Coronary artery (tissue), 2 donors: ENCODE results near the gene USH1G.

Source experiments
- DNase-seq: peaks from one replicate; pipeline ENCODE4 v3.0.0-alpha.2; 2017; ENCODE audit warnings: low spot score
- H3K27ac ChIP-seq, 2 donors: fragments of 200-600 bp; sonication (generic); one replicate each; pipeline ENCODE4 v1.5.1; 2016 to 2019
- H3K4me3 ChIP-seq: fragments of 200-600 bp; sonication (generic); 2 replicates; pipeline ENCODE4 v1.5.1; 2016; ENCODE audit warnings: mild to moderate bottlenecking, moderate library complexity
- TF ChIP-seq, protein P1 (sequence below): fragments of 200-600 bp; sonication (generic); IDR thresholded peaks from one replicate; pipeline ENCODE4 v1.5.1; 2019; ENCODE audit warnings: antibody characterized with exemption

Gene USH1G

DNA sequence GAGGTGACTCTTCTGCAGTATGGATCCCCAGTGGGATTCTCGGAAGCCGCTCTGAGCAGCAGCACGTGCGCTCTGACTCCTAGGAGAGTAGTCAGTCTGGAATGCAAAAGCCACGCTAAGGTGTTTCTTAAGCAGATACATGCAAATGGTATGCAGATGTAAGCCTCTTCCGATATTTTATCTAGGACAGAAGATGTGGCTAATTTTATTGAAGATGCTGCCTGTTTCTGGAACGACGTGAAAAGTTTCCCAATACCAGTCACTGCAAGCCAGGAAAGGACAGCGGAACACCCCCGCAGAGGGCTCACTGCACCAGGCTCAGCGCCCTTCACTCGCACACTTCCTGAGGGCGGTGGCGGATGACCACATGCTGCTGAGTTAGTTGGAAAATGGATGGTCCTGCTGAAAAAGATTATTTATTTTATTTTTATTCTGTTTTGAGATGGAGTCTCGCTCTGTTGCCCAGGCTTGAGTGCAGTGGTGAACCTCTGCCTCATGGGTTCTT is 39.8 kb downstream of the USH1G start:
- no peak for DNase-seq
- TF ChIP-seq, protein P1, sequence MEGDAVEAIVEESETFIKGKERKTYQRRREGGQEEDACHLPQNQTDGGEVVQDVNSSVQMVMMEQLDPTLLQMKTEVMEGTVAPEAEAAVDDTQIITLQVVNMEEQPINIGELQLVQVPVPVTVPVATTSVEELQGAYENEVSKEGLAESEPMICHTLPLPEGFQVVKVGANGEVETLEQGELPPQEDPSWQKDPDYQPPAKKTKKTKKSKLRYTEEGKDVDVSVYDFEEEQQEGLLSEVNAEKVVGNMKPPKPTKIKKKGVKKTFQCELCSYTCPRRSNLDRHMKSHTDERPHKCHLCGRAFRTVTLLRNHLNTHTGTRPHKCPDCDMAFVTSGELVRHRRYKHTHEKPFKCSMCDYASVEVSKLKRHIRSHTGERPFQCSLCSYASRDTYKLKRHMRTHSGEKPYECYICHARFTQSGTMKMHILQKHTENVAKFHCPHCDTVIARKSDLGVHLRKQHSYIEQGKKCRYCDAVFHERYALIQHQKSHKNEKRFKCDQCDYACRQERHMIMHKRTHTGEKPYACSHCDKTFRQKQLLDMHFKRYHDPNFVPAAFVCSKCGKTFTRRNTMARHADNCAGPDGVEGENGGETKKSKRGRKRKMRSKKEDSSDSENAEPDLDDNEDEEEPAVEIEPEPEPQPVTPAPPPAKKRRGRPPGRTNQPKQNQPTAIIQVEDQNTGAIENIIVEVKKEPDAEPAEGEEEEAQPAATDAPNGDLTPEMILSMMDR, result no peak
- H3K27ac ChIP-seq, result no peak overlapping the region
- no peak overlapping the region for H3K4me3 ChIP-seq

DNA sequence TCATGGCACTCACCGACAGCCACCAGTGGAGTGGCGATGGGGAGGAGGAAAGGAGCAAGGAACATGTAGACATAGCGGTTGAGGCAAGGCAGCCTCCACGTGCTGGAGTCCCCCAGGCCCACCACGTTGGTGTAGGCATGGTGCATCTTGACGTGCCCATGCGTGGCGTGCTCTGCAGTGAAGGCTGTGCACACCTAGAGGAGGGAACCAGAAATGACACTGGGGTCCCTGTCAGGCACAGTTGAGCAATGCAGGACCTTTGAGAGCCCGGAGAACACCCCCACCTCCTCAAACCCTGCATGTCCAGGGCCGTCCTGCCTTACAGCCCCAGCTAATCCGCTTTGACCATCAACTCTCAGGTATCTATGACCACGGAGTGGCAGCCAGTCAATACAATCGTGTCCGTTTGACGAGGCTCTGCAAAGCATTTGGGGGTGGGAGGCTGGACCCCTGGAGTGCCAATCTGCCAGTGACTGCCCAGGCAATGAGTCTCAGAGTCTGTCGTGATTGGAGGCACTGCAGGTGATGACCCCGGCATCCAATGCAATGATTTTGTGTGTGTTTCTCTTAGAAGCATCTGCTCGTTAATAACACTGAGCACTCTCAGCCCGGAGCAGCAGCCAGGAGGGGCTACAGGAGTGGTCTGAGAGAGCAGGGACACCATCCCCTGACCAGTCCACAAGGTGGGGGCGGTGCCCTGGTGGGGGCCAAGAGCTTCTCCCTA is 40.4 kb downstream of the USH1G start:
- DNase-seq, result no peak
- Histone ChIP-seq H3K27ac (no peak overlapping the region), H3K4me3 (no peak overlapping the region)
- TF ChIP-seq, protein P1, result no peak

DNA sequence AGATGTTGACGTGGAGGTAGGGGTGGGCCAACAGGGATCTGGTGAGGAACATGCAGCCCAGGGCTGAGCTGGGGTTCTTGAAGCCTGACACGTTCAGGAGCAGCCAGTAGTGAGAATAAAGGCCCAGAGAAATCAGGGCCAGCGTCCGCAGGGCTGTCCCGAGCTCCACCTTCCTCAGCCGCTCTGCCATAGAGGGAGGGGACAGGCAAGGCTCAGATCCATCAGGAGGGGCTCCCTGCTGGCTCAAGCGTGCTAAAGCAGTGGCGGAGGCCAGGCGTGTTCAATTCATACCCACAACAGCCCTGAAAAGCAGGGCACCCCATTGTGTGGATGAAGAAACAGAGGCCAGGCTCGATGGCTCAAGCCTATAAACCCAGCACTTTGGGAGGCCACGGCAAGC is 42.0 kb downstream of the USH1G start:
- H3K4me3 ChIP-seq, result no peak overlapping the region
- TF ChIP-seq, protein P1, result no peak
- DNase-seq, result no peak

DNA sequence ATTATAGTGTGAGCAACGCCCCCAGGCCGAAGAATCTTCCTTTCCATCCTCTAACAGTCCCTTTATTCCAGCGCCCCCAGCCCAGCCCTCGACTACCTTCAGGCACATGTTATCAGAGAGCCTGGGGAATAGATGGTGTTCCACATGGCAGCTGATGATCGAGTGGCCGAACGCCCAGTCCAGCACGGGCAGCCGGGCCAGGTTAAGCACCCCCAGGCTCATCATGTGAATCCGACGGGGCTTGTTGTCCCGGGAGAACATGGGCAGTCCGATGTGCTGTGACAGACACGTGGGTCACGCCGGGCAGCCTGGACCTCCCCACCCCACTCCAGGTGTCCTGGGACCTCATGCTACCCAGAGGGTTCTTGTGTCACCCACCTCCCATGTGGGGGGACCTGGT is 43.7 kb downstream of the USH1G start:
- Histone ChIP-seq H3K4me3 (no peak overlapping the region), H3K27ac (no peak overlapping the region)
- TF ChIP-seq, protein P1, result no peak
- no peak for DNase-seq

More for the DNA sequence above, 42.0 kb downstream of the USH1G start:
- H3K27ac ChIP-seq, result no peak overlapping the region

- Histone ChIP-seq H3K27ac (no peak overlapping the region), H3K4me3 (no peak overlapping the region)
- TF ChIP-seq, protein P1, result no peak
- no peak for DNase-seq
Observed at GRCh38 chr17:74878658-74879057, 44.4 kb downstream of the USH1G start.

- no peak for DNase-seq
- Histone ChIP-seq H3K4me3 (no peak overlapping the region), H3K27ac (no peak overlapping the region)
- TF ChIP-seq, protein P1, result no peak
Observed at GRCh38 chr17:74877592-74878548, 45.2 kb downstream of the USH1G start.
